Parathyroid adenoma (tissue), 2 donors: ENCODE results near the gene SRSF9.
A peak's percentile ranks its signal among the peaks of the same experiment; 100 is the strongest.
"Not testable (repeated sequence)": the region's sequence is repeated elsewhere in the genome, so short reads cannot be mapped to it uniquely, and the experiment has no call there.

Experiments
- H2AFZ ChIP-seq: fragments of 300-600 bp; sonication (generic); one replicate; pipeline ENCODE4 v1.7.0; 2017; ENCODE audit warnings: antibody characterized with exemption, mild to moderate bottlenecking
- H3K27ac ChIP-seq: fragments of 300-600 bp; sonication (generic); one replicate; pipeline ENCODE4 v1.7.0; 2017
- H3K27me3 ChIP-seq: fragments of 300-600 bp; sonication (generic); one replicate; pipeline ENCODE4 v1.7.0; 2017; ENCODE audit warnings: low read length; ENCODE audit not compliant: control insufficient read depth, insufficient read depth
- H3K36me3 ChIP-seq: fragments of 300-600 bp; sonication (generic); one replicate; pipeline ENCODE4 v1.7.0; 2017; ENCODE audit warnings: low read length; ENCODE audit not compliant: control insufficient read depth, insufficient read depth
- H3K4me1 ChIP-seq: fragments of 300-600 bp; sonication (generic); one replicate; pipeline ENCODE4 v1.7.0; 2017; ENCODE audit warnings: control low read depth
- H3K4me2 ChIP-seq: fragments of 300-600 bp; sonication (generic); one replicate; pipeline ENCODE4 v1.7.0; 2017; ENCODE audit warnings: low read length
- H3K4me3 ChIP-seq: fragments of 300-600 bp; sonication (generic); one replicate; pipeline ENCODE4 v1.7.0; 2017; ENCODE audit warnings: low read depth, low read length
- H3K79me2 ChIP-seq: fragments of 300-600 bp; sonication (generic); one replicate; pipeline ENCODE4 v1.7.0; 2017; ENCODE audit warnings: control low read depth
- H3K9ac ChIP-seq: fragments of 300-600 bp; sonication (generic); one replicate; pipeline ENCODE4 v1.7.0; 2017; ENCODE audit warnings: mild to moderate bottlenecking
- H3K9me3 ChIP-seq: fragments of 300-600 bp; sonication (generic); one replicate; pipeline ENCODE4 v1.7.0; 2017; ENCODE audit warnings: low read length; ENCODE audit not compliant: control insufficient read depth
- CTCF ChIP-seq: fragments of 300-600 bp; sonication (generic); IDR thresholded peaks from one replicate; pipeline ENCODE4 v1.7.0; 2017; ENCODE audit warnings: antibody characterized with exemption, mild to moderate bottlenecking
- donor health status: primary hyperparathyroidism.

The SRSF9 gene

GRCh38 chr12:120469450-120470149, at the start of gene SRSF9:
Gene SRSF9, minus strand, starts transcription at chr12:120469748. Its CDS starts 139 bp downstream, at chr12:120469609.
- H3K4me2 ChIP-seq, result peak within 1 kb of the TSS; percentile 99
- H3K4me1 ChIP-seq, result peaks cover 3% of the 10 kb centered on the region
- H3K36me3 ChIP-seq, result no peaks in the 10 kb centered on the region
- no peaks in the 10 kb centered on the region for H3K27me3 ChIP-seq
- peak within 1 kb of the TSS; percentile 86 for H3K27ac ChIP-seq
- H3K9me3 ChIP-seq, result no peaks in the 10 kb centered on the region
- H2AFZ ChIP-seq, result peak within 1 kb of the TSS; percentile 98
- H3K9ac ChIP-seq, result peak within 1 kb of the TSS; percentile 64
- peak within 1 kb of the TSS; percentile 84 for H3K4me3 ChIP-seq
- H3K79me2 ChIP-seq, result peaks cover 31% of the 10 kb centered on the region
- TF ChIP-seq CTCF, result peak; percentile 96

- not testable (repeated sequence) for H3K9me3 ChIP-seq, H3K79me2 ChIP-seq, H3K4me3 ChIP-seq, H2AFZ ChIP-seq, H3K27me3 ChIP-seq, H3K36me3 ChIP-seq, H3K27ac ChIP-seq, H3K4me1 ChIP-seq, H3K9ac ChIP-seq, H3K4me2 ChIP-seq
These were observed 49.8 kb upstream of the SRSF9 start for GRCh38 chr12:120519324-120519723.

- Histone ChIP-seq H3K9ac (no peak overlapping the region), H3K4me2 (no peak overlapping the region), H3K4me1 (no peaks in the 10 kb centered on the region), H3K9me3 (no peaks in the 10 kb centered on the region), H3K4me3 (no peak overlapping the region), H3K36me3 (no peaks in the 10 kb centered on the region), H3K27ac (no peak overlapping the region), H3K79me2 (peaks cover 7% of the 10 kb centered on the region), H3K27me3 (no peaks in the 10 kb centered on the region), H2AFZ (no peak overlapping the region)
- no peak for TF ChIP-seq CTCF
These were observed 45.9 kb upstream of the SRSF9 start for GRCh38 chr12:120515496-120515895.

- Histone ChIP-seq H3K9me3 (no peaks in the 10 kb centered on the region), H2AFZ (no peak overlapping the region), H3K9ac (no peak overlapping the region), H3K79me2 (peaks cover 7% of the 10 kb centered on the region), H3K27ac (no peak overlapping the region), H3K4me1 (no peaks in the 10 kb centered on the region), H3K27me3 (no peaks in the 10 kb centered on the region), H3K4me2 (no peak overlapping the region), H3K4me3 (no peak overlapping the region), H3K36me3 (no peaks in the 10 kb centered on the region)
- TF ChIP-seq CTCF, result no peak
These were observed 44.5 kb upstream of the SRSF9 start for GRCh38 chr12:120514002-120514401.

GRCh38 chr12:120508537-120508936, 39.0 kb upstream of the SRSF9 start:
- Histone ChIP-seq H3K4me1 (no peaks in the 10 kb centered on the region), H2AFZ (no peak overlapping the region), H3K4me3 (no peak overlapping the region), H3K9me3 (no peaks in the 10 kb centered on the region), H3K9ac (no peak overlapping the region), H3K27ac (no peak overlapping the region), H3K36me3 (no peaks in the 10 kb centered on the region), H3K27me3 (no peaks in the 10 kb centered on the region), H3K4me2 (no peak overlapping the region), H3K79me2 (no peaks in the 10 kb centered on the region)
- no peak for TF ChIP-seq CTCF
